Measurements from ENCODE around the gene ERVFRD-1. TPM values are rescaled to one million over a fixed set of nuclear protein-coding genes. Genes with fewer than 3 reads are reported as not detected.

The ERVFRD-1 gene, protein sequence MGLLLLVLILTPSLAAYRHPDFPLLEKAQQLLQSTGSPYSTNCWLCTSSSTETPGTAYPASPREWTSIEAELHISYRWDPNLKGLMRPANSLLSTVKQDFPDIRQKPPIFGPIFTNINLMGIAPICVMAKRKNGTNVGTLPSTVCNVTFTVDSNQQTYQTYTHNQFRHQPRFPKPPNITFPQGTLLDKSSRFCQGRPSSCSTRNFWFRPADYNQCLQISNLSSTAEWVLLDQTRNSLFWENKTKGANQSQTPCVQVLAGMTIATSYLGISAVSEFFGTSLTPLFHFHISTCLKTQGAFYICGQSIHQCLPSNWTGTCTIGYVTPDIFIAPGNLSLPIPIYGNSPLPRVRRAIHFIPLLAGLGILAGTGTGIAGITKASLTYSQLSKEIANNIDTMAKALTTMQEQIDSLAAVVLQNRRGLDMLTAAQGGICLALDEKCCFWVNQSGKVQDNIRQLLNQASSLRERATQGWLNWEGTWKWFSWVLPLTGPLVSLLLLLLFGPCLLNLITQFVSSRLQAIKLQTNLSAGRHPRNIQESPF
- under 1 TPM in 2 of 4 donors, not detected in 2; 0.12 to 0.27 TPM for total RNA-seq

DNA sequence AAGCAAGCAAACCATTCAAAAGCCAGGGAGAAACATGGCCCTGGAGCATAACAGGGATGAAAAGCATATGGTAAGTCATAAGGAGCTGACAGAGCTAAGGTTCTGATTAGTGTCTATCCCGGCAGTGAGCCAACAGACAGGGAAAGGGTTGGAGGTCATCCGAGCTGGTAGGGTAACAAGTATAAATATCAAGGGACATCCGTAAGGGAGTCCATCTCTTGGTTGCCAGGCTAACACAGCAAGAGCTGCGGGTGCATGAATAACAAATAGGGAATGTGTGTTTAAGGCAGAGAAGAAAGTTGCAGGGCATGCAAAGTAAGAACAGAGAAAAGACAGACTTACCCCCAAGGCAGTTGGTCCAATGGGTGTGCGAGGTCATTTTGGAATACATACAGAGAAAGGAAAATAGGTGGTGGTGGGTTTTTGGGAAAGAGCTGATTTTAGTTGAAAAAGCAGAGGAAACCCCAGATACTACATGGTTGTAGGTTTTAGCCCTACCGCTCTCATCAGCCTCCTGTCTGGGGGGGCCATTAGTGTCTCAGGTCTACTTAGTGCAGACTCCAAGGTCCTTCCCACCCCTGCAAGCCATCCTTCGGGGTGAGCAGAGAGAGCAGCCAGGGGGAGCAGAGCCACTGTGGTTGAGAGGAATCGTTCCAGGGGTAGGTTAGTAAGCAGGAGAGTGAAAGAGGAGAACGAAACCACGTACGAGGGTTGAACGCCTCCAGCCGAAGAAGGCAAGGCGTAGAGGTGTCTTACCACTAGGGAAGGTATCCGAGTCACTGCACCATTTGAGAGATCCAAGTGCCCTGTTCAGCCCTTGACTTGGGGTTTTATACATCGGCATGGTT lies at the start of gene ERVFRD-1:
ERVFRD-1 (minus strand) TSS at position 805 of the 848 bp plus-strand sequence. CDS start 6,415 bp downstream, outside the sequence.
- H3K27me3 ChIP-seq = no peaks in the 10 kb centered on the region
- 82 to 95% methylated on average over 7 to 16 of the region's 16 CpGs for WGBS, 2 donors (ENCODE audit: low coverage in 1 of 2)

DNA sequence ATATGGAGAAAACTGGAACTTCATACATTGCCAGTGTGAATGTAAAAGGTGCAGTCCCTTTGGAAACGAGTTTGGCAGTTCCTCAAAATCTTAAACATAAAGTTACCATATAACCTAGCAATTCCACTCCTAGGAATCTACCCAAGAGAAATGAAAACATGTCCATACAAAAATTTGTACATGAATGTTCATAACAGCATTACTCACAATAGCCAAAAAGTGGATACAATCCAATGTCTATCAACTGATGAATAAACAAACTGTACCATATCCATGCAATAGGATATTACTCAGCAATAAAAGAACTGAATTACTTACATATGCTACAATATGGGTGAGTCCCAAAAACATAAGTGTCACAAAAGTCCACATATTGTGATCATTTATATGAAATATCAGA lies 48.7 kb upstream of the ERVFRD-1 start:
- no peaks in the 10 kb centered on the region for H3K27me3 ChIP-seq
- no peak overlapping the region for H3K27ac ChIP-seq
- 67 to 73% methylated on average over 1 of the region's 1 CpG for WGBS, 2 donors (ENCODE audit: low coverage in 1 of 2)
- H3K36me3 ChIP-seq = no peaks in the 10 kb centered on the region
- no peak overlapping the region for H3K4me3 ChIP-seq
- no peak for ATAC-seq
- H3K4me1 ChIP-seq = no peaks in the 10 kb centered on the region
- no peak for TF ChIP-seq POLR2A (IDR thresholded peaks at IDR 0.05)
- no peak for TF ChIP-seq EP300 (IDR thresholded peaks at IDR 0.05)
- TF ChIP-seq, protein P1, sequence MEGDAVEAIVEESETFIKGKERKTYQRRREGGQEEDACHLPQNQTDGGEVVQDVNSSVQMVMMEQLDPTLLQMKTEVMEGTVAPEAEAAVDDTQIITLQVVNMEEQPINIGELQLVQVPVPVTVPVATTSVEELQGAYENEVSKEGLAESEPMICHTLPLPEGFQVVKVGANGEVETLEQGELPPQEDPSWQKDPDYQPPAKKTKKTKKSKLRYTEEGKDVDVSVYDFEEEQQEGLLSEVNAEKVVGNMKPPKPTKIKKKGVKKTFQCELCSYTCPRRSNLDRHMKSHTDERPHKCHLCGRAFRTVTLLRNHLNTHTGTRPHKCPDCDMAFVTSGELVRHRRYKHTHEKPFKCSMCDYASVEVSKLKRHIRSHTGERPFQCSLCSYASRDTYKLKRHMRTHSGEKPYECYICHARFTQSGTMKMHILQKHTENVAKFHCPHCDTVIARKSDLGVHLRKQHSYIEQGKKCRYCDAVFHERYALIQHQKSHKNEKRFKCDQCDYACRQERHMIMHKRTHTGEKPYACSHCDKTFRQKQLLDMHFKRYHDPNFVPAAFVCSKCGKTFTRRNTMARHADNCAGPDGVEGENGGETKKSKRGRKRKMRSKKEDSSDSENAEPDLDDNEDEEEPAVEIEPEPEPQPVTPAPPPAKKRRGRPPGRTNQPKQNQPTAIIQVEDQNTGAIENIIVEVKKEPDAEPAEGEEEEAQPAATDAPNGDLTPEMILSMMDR (IDR thresholded peaks at IDR 0.05) = no peak
- TF ChIP-seq POLR2AphosphoS5 (IDR thresholded peaks at IDR 0.05) = no peak
- H3K9me3 ChIP-seq = no peaks in the 10 kb centered on the region

More for the DNA sequence above, at the start of gene ERVFRD-1:
- no peaks in the 10 kb centered on the region for H3K9me3 ChIP-seq
- H3K36me3 ChIP-seq = no peaks in the 10 kb centered on the region
- H3K4me1 ChIP-seq = peaks cover 0 to 5% (median 0%) of the 10 kb centered on the region in 3 donors
- no peak for ATAC-seq
- H3K27ac ChIP-seq = no peak within 1 kb of the TSS
- peak within 1 kb of the TSS in 1 of 2 donors; percentile 8 for H3K4me3 ChIP-seq
- TF ChIP-seq POLR2AphosphoS5 (IDR thresholded peaks at IDR 0.05) (no peak), EP300 (IDR thresholded peaks at IDR 0.05) (no peak), POLR2A (IDR thresholded peaks at IDR 0.05) (no peak)
- TF ChIP-seq, protein P1 (IDR thresholded peaks at IDR 0.05) = no peak

DNA sequence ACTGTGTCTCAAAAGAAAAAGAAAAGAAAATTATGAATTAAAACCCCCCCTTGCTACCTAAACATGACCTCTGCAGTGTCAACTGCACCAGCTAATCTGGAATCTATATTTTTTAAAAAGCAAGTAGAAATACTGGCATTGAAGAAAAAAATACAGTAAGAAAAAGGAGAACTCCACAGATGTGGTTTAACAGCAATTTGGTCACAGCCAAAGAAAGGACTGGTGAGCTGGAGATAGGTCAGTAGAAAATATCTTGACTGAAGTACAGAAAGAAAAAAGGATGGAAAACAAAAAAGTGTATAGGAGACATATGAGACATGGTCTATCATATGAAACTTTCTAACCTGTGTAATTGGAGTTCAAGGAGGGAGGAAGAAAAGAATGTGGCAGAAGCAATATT lies 44.1 kb upstream of the ERVFRD-1 start:
- Histone ChIP-seq H3K36me3 (no peaks in the 10 kb centered on the region), H3K4me3 (no peak overlapping the region), H3K27me3 (no peaks in the 10 kb centered on the region), H3K4me1 (no peaks in the 10 kb centered on the region), H3K9me3 (no peaks in the 10 kb centered on the region), H3K27ac (no peak overlapping the region)
- ATAC-seq = no peak
- no peak for TF ChIP-seq POLR2A (IDR thresholded peaks at IDR 0.05)
- TF ChIP-seq POLR2AphosphoS5 (IDR thresholded peaks at IDR 0.05) = no peak

DNA sequence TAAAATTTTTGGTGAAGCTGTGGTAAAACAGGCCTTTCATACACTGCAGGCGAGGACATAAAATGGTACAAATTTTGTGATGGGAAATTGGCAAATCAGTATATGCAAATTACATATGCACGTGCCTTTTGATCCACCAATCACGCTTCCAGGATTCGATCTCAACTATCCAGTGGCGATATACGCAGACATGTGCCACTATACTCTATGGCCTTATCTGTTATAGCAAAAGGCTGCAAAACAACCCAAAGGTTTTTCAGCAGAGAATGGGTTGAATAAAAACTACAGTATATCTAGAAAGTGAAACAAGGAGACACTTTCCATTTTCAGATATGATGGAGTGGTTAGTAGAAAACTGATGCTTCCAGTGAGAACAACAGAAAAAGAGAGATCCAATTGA lies 41.9 kb upstream of the ERVFRD-1 start:
- 92 to 95% methylated on average over 4 of the region's 6 CpGs for WGBS, 2 donors (ENCODE audit: low coverage in 1 of 2)
- TF ChIP-seq, protein P1 (IDR thresholded peaks at IDR 0.05) = no peak
- TF ChIP-seq POLR2A (IDR thresholded peaks at IDR 0.05) = no peak
- no peak for TF ChIP-seq POLR2AphosphoS5 (IDR thresholded peaks at IDR 0.05)
- TF ChIP-seq EP300 (IDR thresholded peaks at IDR 0.05) = no peak

DNA sequence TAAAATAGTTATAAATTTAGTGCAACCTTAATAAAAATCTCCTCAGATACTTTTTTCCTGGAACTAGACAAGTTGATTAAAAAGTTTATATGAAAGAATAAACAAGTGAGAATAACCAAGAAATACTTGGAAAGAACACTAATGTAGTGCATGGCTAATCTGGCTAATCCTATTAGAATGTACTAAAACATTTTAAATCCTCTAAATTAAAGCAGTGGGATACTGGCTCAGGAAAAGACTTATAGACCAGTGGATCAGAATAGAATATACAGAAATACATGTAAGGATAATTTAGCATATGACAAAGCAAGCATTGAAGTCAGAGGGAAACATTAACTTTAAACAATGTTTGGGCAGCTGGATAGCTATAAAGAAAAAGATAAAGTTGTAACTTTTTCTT lies 41.1 kb upstream of the ERVFRD-1 start:
- H3K9me3 ChIP-seq = no peaks in the 10 kb centered on the region
- no peak overlapping the region for H3K27ac ChIP-seq
- ATAC-seq = no peak
- H3K27me3 ChIP-seq = no peaks in the 10 kb centered on the region
- H3K4me3 ChIP-seq = no peak overlapping the region
- no peaks in the 10 kb centered on the region for H3K36me3 ChIP-seq
- H3K4me1 ChIP-seq = no peaks in the 10 kb centered on the region
- TF ChIP-seq POLR2AphosphoS5 (IDR thresholded peaks at IDR 0.05) = no peak
- no peak for TF ChIP-seq EP300 (IDR thresholded peaks at IDR 0.05)
- TF ChIP-seq POLR2A (IDR thresholded peaks at IDR 0.05) = no peak

More for the DNA sequence above, 41.9 kb upstream of the ERVFRD-1 start:
- H3K27me3 ChIP-seq = no peaks in the 10 kb centered on the region
- no peaks in the 10 kb centered on the region for H3K9me3 ChIP-seq
- no peak overlapping the region for H3K4me3 ChIP-seq
- H3K36me3 ChIP-seq = no peaks in the 10 kb centered on the region
- H3K4me1 ChIP-seq = no peaks in the 10 kb centered on the region
- no peak for ATAC-seq
- H3K27ac ChIP-seq = no peak overlapping the region
